Adrenal gland (tissue), 12 donors: Measurements from ENCODE around the gene DLGAP1. TPM values are rescaled to one million over a fixed set of nuclear protein-coding genes. Genes with fewer than 3 reads are reported as not detected.

ENCODE experiments used
- DNase-seq, 7 donors: peaks; one replicate each; pipeline ENCODE4 v3.0.0-alpha.2; 2019 to 2020
- H3K27ac ChIP-seq, 5 donors: fragments of 200-600 bp; sonication (generic) in 4 of 5; 1 replicate in 3 of 5; 2 replicates in 2 of 5; pipeline versions ENCODE4 v1.5.1 to v1.8.0; 2016 to 2020; ENCODE audit warnings: mild to moderate bottlenecking in 1 of 5
- H3K27me3 ChIP-seq: fragments of 200-600 bp; 2 replicates; pipeline ENCODE4 v1.8.0; 2021
- H3K36me3 ChIP-seq, 2 donors: fragments of 200-600 bp; replicated peaks in 1 of 2; 1 replicate in 1 of 2; 2 replicates in 1 of 2; pipeline versions ENCODE4 v1.5.1 to v1.8.0; 2018 to 2022
- H3K4me1 ChIP-seq, 2 donors: fragments of 200-600 bp; replicated peaks in 1 of 2; 1 replicate in 1 of 2; 2 replicates in 1 of 2; pipeline versions ENCODE4 v1.5.1 to v1.8.0; 2018 to 2021
- H3K4me3 ChIP-seq, 4 donors: fragments of 200-600 bp; sonication (generic) in 3 of 4; one replicate each; pipeline ENCODE4 v1.5.1; 2016 to 2018
- H3K9me3 ChIP-seq, 3 donors: fragments of 200-600 bp; sonication (generic) in 1 of 3; replicated peaks in 1 of 3; 1 replicate in 2 of 3; 2 replicates in 1 of 3; pipeline versions ENCODE4 v1.5.1 to v1.8.0; 2016 to 2021
- POLR2A ChIP-seq, 2 donors: fragments of 450-650 bp; IDR thresholded peaks; one replicate each; pipeline ENCODE4 v1.6.1; 2017; ENCODE audit warnings: antibody characterized with exemption in 2 of 2, mild to moderate bottlenecking in 2 of 2, moderate library complexity in 1 of 2
- WGBS, 4 donors: extraction: QIAGEN DNeasy Blood & Tissue Kit in 2 of 4; methylation state at CpG; one replicate each; pipeline versions ENCODE4 v1.1.5 to v1.1.7; 2013 to 2017; 5-methylcytosine and 5-hydroxymethylcytosine counted together
- intact Hi-C, 2 donors: fragments of 100-400 bp; cut with DNase I; formaldehyde crosslinking; loops; one replicate each; pipeline versions ENCODE4 v1.14.1 to v1.15.0; 2022 to 2023
- polyA plus RNA-seq, 3 donors: library from polyadenylated mRNA; stranded (reverse); fragments of 200-250 nt in 2 of 3; fragments of 350-450 nt in 1 of 3; fragmentation: Illumina TruSeq in 1 of 3; extraction: RNeasy Lipid Tissue Mini Kit (QIAGEN cat#74804) in 1 of 3; gene quantifications; one replicate each; pipeline ENCODE4 v1.2.3, GENCODE V29; 2013 to 2014
- total RNA-seq, 9 donors: library from RNA; depleted of rRNA in 4 of 9; stranded (reverse); fragments of >200 nt in 4 of 9; fragments of 120-200 nt in 1 of 9; fragmentation: NEBNext Ultra II Directional in 1 of 9; extraction: Animal tissue kit (Norgen Biotek cat#: 25700) in 1 of 9; gene quantifications; one replicate each; pipeline versions ENCODE4 v1.1.0 to v1.2.4, GENCODE V29; 2013 to 2023
- TF ChIP-seq, protein P1 (sequence below), 6 experiments: fragments of 450-650 bp in 4 of 6; fragments of 200-600 bp in 2 of 6; sonication (generic) in 1 of 6; IDR thresholded peaks; 1 replicate in 5 of 6; 2 replicates in 1 of 6; pipeline versions ENCODE4 v1.5.1 to v1.8.0; 2016 to 2021; ENCODE audit warnings: antibody characterized with exemption in 6 of 6, mild to moderate bottlenecking in 2 of 6, moderate library complexity in 1 of 6
- donor health status: healthy with polysubstance abuse.
- donor health status: Bipolar disorder and iron deficiency.
- donor health status: DM: yes; HTN: yes; CAD: no.
- donor health status: DM: no; HTN: no; CAD: no.
- donor health status: DM: no; HTN: no; CAD: no.
- donor health status: DM: yes; HTN: yes; CAD: no.

The DLGAP1 gene
- total and polyA plus RNA-seq, 12 donors = 1.7 to 30.9 (median 12.9) TPM

DNA sequence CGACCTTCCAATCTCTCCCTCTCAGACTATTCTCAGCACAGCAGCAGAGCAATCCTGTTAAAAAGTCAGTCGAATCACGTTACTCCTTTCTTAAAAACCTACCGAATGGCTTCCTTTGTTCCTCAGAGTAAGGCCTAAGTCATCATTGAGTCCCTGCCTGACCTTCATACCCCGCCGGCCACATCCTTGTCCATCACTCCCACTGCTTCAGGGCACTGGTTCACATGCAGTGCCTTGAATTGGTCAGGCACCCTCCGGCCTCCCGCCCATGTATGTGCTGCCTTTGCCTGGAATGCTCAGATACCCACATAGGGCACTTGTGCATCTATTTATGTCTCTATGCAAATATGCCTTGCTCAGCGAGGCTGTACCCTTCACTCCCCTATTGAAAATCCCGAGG, 206.4 kb downstream of the DLGAP1 start:
- whole genome bisulfite sequencing, 4 donors = 70 to 80% (median 76%) methylated on average over 10 of the region's 10 CpGs
- no peak for DNase-seq
- intact Hi-C loops = no loop called here

DNA sequence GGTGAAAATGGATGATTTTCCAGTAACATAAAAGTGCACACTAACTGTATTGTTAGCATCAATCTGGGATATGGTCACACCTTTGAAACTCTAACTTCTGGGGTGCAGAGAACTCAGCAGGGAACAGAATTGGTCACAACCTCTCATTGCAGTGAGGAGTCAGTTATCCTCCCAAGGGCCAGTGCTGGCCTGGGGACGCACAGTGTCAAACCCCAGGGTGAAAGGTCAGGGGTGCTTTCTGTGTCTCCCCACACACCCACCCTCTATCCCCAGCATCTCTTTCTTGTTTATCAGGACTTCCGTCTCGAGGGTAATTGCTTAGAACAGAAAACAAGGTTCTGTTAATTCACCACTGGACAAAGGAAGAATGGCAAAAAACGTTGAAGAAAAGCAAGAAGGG, 208.7 kb downstream of the DLGAP1 start:
- intact Hi-C loops = no loop called here
- no peak overlapping the region for H3K4me3 ChIP-seq
- WGBS, 4 donors = 51 to 61% (median 56%) methylated on average over 4 of the region's 4 CpGs
- no peak for DNase-seq
- no peaks in the 10 kb centered on the region for H3K27me3 ChIP-seq
- no peak overlapping the region for H3K27ac ChIP-seq
- no peaks in the 10 kb centered on the region for H3K4me1 ChIP-seq
- H3K9me3 ChIP-seq = no peaks in the 10 kb centered on the region
- TF ChIP-seq POLR2A (IDR thresholded peaks at IDR 0.05) = no peak
- TF ChIP-seq, protein P1, sequence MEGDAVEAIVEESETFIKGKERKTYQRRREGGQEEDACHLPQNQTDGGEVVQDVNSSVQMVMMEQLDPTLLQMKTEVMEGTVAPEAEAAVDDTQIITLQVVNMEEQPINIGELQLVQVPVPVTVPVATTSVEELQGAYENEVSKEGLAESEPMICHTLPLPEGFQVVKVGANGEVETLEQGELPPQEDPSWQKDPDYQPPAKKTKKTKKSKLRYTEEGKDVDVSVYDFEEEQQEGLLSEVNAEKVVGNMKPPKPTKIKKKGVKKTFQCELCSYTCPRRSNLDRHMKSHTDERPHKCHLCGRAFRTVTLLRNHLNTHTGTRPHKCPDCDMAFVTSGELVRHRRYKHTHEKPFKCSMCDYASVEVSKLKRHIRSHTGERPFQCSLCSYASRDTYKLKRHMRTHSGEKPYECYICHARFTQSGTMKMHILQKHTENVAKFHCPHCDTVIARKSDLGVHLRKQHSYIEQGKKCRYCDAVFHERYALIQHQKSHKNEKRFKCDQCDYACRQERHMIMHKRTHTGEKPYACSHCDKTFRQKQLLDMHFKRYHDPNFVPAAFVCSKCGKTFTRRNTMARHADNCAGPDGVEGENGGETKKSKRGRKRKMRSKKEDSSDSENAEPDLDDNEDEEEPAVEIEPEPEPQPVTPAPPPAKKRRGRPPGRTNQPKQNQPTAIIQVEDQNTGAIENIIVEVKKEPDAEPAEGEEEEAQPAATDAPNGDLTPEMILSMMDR (IDR thresholded peaks at IDR 0.05) = no peak
- H3K36me3 ChIP-seq = no peaks in the 10 kb centered on the region

More for the DNA sequence above, 206.4 kb downstream of the DLGAP1 start:
- Histone ChIP-seq H3K4me3 (no peak overlapping the region), H3K4me1 (no peaks in the 10 kb centered on the region), H3K27ac (no peak overlapping the region), H3K36me3 (no peaks in the 10 kb centered on the region), H3K27me3 (no peaks in the 10 kb centered on the region), H3K9me3 (no peaks in the 10 kb centered on the region)
- no peak for TF ChIP-seq POLR2A (IDR thresholded peaks at IDR 0.05)
- TF ChIP-seq, protein P1 (IDR thresholded peaks at IDR 0.05) = no peak

DNA sequence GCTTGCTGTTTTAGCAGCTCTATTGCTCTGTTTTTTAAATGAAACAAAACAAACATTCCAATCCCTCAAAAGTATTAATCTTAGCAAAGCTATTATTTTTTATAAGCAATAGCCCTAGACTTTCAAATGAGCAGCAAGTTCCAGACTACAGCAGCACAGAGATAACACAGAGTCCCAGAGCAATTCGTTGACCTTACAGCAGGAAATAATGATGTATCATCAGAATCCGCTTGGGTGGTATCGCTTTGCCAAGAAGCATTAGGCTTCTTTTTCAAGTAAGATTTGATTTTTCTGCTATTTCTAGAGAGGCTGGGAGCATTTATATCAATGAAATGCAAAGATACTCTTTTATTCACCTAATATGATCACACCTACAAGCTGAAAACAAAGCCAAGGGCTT, 209.7 kb downstream of the DLGAP1 start:
- Histone ChIP-seq H3K9me3 (no peaks in the 10 kb centered on the region), H3K4me1 (no peaks in the 10 kb centered on the region), H3K27me3 (no peaks in the 10 kb centered on the region), H3K4me3 (no peak overlapping the region), H3K36me3 (no peaks in the 10 kb centered on the region), H3K27ac (no peak overlapping the region)
- DNase-seq = no peak
- intact Hi-C loops = no loop called here
- WGBS, 4 donors = 19 to 41% (median 33%) methylated on average over 3 of the region's 3 CpGs
- no peak for TF ChIP-seq POLR2A (IDR thresholded peaks at IDR 0.05)

DNA sequence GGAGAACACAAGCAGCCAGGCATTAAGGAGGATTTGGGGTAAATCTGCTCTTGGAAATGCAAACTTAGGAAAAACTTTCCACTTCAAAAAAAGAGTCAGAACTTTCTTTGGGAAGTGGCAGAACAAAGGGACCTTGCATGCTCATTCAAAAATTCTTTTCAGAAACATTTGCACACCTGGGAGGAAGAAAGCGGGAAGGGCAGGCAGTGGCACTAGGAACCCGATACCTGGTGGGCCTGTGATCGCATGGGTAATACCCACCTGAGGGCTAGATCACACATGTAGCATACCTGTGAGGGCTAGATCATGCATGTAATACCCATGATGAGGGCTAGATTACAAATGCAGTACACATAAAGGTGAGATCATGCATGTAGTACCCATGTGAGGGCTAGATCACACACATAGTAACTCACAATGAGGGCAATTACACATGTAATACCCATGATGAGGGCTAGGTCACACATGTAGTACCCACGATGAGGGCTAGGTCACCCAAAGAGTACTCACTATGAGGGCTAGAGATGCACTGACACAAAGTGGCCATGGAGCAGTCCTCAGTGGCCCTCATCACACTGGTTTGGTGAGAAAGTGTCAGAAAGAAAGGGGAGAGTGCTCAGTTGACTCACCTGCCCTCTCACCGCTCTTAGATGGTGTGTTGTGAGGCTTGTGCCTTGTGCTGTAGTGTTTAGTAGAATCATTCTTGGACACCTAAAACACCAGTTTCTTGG, 212.5 kb downstream of the DLGAP1 start:
- Histone ChIP-seq H3K27ac (no peak overlapping the region), H3K36me3 (no peaks in the 10 kb centered on the region), H3K4me3 (no peak overlapping the region), H3K27me3 (no peaks in the 10 kb centered on the region), H3K4me1 (no peaks in the 10 kb centered on the region), H3K9me3 (no peaks in the 10 kb centered on the region)
- TF ChIP-seq POLR2A (IDR thresholded peaks at IDR 0.05) = no peak
- TF ChIP-seq, protein P1 (IDR thresholded peaks at IDR 0.05) = no peak
- 82 to 88% (median 84%) methylated on average over 5 of the region's 5 CpGs for WGBS, 4 donors
- DNase-seq = no peak
- intact Hi-C loops = no loop called here

DNA sequence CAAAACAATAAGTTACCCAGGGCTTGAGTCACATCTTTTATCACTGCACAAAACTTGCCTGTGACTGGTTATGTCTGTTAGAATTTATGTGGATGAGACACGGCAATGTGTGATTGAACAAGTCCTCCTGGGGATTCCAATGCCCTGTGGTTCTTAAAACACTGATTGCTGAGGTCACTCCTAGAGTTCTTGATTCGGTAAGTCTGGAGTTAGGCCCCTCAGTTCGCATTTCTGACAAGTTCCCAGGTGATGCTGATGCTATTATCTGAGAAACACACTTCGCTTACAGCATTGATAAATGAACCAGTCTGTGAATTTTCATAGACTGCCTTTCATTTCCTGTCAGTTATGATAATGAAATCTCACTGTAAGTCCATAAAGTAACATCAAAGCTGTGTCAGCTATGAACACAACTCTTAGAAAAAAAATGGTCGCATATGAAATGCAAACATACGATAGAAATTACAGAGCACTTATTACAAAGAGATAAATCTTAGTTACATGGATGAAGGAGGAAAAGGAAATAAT, 214.0 kb downstream of the DLGAP1 start:
- H3K27ac ChIP-seq = no peak overlapping the region
- WGBS, 4 donors = 49 to 57% (median 55%) methylated on average over 6 of the region's 6 CpGs
- no peaks in the 10 kb centered on the region for H3K27me3 ChIP-seq
- no peaks in the 10 kb centered on the region for H3K36me3 ChIP-seq
- intact Hi-C loops = no loop called here
- no peak for TF ChIP-seq POLR2A (IDR thresholded peaks at IDR 0.05)
- no peak overlapping the region for H3K4me3 ChIP-seq
- H3K9me3 ChIP-seq = no peaks in the 10 kb centered on the region
- no peaks in the 10 kb centered on the region for H3K4me1 ChIP-seq
- DNase-seq = no peak
